ENCODE results near the gene ST3GAL3.

DNA sequence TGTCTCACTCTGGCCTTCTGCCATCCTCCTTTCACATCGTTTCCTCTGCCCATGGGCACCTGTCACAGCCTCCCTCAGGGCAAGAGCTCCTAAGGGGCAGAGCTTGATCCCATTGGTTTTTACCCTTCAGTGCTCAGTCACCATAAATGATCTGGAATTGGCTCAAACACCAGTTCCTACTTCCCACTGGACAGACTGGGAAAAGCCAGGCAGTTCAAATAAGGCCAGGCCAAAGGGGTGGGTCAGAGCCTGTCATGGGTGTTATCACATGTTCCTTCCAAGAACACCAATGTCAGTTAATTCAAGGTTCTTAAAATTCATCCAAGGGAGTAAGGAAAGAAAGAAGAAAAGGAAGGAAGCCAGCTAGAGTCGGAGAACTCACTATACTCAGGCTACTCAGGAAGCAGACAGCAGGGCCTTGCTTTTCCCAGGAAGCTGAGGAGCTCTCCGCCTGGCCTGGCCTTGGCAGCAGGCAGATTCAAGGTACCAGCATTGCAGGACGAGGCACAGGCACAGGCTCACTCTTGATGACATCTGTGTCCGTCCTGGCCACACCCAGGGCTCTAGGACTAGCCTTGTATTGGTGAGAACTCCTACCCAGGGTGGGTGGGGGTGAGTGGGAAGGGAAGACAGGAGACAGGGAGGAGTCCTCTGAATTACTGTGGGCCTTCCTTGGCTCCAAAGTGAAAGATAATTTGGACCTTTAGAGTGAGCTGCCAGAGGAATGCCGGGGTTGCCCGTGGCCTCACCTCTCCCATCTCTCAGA is 194.0 kb downstream of the ST3GAL3 start:
- TF ChIP-seq CTCF (IDR thresholded peaks at IDR 0.05 in 4 of 5, conservative IDR thresholded peaks at IDR 0.05 in 1 of 5) (no peak), POLR2A (IDR thresholded peaks at IDR 0.05) (no peak)
